ENCODE data around the gene SYTL3. TPM values are rescaled to one million over a fixed set of nuclear protein-coding genes. Genes with fewer than 3 reads are reported as not detected.
"Not testable (repeated sequence)": the region's sequence is repeated elsewhere in the genome, so short reads cannot be mapped to it uniquely, and the experiment has no call there.

Gene SYTL3
- polyA plus RNA-seq, 1 of the 3 experiments (the other 2 are of a cell fraction): 2.3 TPM

DNA sequence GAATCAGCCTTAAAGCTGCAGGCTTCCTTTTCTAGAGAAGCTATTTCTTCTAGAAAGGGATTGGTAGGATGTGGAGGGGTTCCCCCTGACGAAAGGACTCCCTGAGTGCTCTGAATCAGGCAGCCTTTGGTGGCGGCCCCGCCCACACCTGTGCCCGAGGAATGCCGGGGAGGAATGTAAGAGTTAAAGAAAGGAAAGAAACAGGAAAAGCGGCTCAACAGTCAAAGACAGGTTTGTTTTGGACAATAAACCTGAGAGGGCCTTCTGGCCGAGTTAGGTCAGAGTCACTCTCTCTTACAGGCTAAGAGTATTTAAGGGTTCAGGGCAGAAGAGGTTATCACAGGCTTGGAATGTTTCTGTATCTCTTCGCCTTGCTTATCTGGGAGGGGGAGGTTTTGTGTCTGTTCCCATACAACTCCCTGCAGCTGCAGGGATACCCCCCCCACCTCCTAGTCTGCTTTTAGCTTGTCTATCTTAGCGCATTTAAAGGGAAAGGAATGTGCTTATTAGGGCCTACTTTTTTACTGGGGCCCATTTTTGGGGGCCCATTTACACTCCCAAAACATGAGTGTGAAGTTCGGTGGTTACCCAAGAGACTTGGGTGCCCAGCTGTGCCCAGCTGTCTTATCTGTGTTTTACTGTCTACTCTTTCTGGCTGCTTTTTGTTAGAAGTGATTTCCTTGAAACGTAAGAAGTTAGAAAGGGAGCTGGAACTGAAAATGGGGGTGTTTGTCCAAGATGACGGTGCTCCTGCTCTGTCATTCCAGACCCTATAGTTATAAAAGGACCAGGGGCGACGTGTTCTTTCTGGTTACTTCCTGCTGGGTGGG is 38.1 kb upstream of the SYTL3 start:
- Histone ChIP-seq H3F3A (replicated peaks; ENCODE audit: insufficient read depth) (no peaks in the 10 kb centered on the region), H3K9ac (no peak overlapping the region), H3K4me3 (ENCODE audit: low read depth in 2 of 2, low read length in 1 of 2) (no peak overlapping the region), H3K36me3 (replicated peaks in 1 of 2; ENCODE audit: control insufficient read depth in 1 of 2, insufficient read depth in 2 of 2, low read length in 1 of 2) (peaks cover 51 to 54% of the 10 kb centered on the region in 2 experiments), H4K20me1 (ENCODE audit: insufficient read depth) (no peaks in the 10 kb centered on the region), H3K9me2 (no peaks in the 10 kb centered on the region), H3K27ac (ENCODE audit: low read depth in 2 of 2, low read length in 1 of 2) (peak overlapping the region in 1 of 2 experiments; percentile 55; a peak in 1 of 4 replicates), H3K4me2 (no peak overlapping the region), H2AFZ (ENCODE audit: low read depth) (no peak overlapping the region), H3K79me2 (ENCODE audit: insufficient read depth) (no peaks in the 10 kb centered on the region; the same call in 1 of the 2 replicates), H3K9me3 (peaks cover 4% of the 10 kb centered on the region; the same call in 1 of the 2 replicates), H3K4me1 (ENCODE audit: control insufficient read depth in 1 of 2, insufficient read depth in 2 of 2, low read depth in 1 of 2, low read length in 1 of 2) (peaks cover 0 to 14% of the 10 kb centered on the region in 2 experiments; a peak in 2 of 4 replicates), H3K27me3 (ENCODE audit: insufficient read depth) (no peaks in the 10 kb centered on the region)
- TF ChIP-seq NRF1 (IDR thresholded peaks at IDR 0.05; ENCODE audit: low read depth, low read length): no peak
- ChIA-PET CTCF (interaction anchor here (1.4 to 1.7 kb wide), 3 partner anchors 92 to 398 kb away, joined by 4 to 6 read pairs (median 4); no protein-coding TSS in a partner anchor), POLR2A (interaction anchor here (2.0 kb wide), 1 partner anchor 9 kb away, joined by 8 read pairs; no protein-coding TSS in a partner anchor)
- WGBS (ENCODE audit: low lambda C conversion rate): 94% methylated on average over 14 of the region's 14 CpGs
- DNase-seq: no peak

DNA sequence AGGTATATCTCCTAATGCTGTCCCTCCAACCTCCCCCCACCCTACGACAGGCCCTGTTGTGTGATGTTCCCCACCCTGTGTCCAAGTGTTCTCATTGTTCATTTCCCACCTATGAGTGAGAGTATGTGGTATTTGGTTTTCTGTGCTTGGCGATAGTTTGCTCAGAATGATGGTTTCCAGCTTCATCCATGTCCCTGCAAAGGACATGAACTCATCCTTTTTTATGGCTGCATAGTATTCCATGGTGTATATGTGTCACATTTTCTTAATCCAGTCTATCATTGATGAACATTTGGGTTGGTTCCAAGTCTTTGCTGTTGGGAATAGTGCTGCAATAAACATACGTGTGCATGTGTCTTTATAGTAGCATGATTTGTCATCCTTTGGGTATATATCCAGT is 35.2 kb upstream of the SYTL3 start:
- 97% methylated on average over 3 of the region's 3 CpGs for WGBS (ENCODE audit: low lambda C conversion rate)
- H3K9ac ChIP-seq; H3K4me2 ChIP-seq; H2AFZ ChIP-seq (ENCODE audit: low read depth); DNase-seq; H3K9me3 ChIP-seq; H3K27me3 ChIP-seq (ENCODE audit: insufficient read depth); H3K9me2 ChIP-seq; CTCF ChIA-PET; H3K27ac ChIP-seq (ENCODE audit: low read depth in 2 of 2, low read length in 1 of 2); H4K20me1 ChIP-seq (ENCODE audit: insufficient read depth); H3F3A ChIP-seq (replicated peaks; ENCODE audit: insufficient read depth); POLR2A ChIA-PET; H3K4me3 ChIP-seq (ENCODE audit: low read depth in 2 of 2, low read length in 1 of 2); H3K79me2 ChIP-seq (ENCODE audit: insufficient read depth): not testable (repeated sequence)
- Histone ChIP-seq H3K36me3 (replicated peaks in 1 of 2; ENCODE audit: control insufficient read depth in 1 of 2, insufficient read depth in 2 of 2, low read length in 1 of 2) (peaks cover 31 to 45% of the 10 kb centered on the region in 2 experiments), H3K4me1 (ENCODE audit: control insufficient read depth in 1 of 2, insufficient read depth in 2 of 2, low read depth in 1 of 2, low read length in 1 of 2) (peaks cover 0 to 14% of the 10 kb centered on the region in 2 experiments; a peak in 2 of 4 replicates)

GRCh38 chr6:158618289-158618688 is 31.6 kb upstream of the SYTL3 start:
- peaks cover 0 to 31% of the 10 kb centered on the region in 2 experiments; a peak in 2 of 4 replicates for H3K4me1 ChIP-seq (ENCODE audit: control insufficient read depth in 1 of 2, insufficient read depth in 2 of 2, low read depth in 1 of 2, low read length in 1 of 2)
- H3K27me3 ChIP-seq (ENCODE audit: insufficient read depth); H3K27ac ChIP-seq (ENCODE audit: low read depth in 2 of 2, low read length in 1 of 2); H2AFZ ChIP-seq (ENCODE audit: low read depth); POLR2A ChIA-PET; DNase-seq; H4K20me1 ChIP-seq (ENCODE audit: insufficient read depth); H3K79me2 ChIP-seq (ENCODE audit: insufficient read depth); H3K4me3 ChIP-seq (ENCODE audit: low read depth in 2 of 2, low read length in 1 of 2); H3K9me2 ChIP-seq; H3F3A ChIP-seq (replicated peaks; ENCODE audit: insufficient read depth); H3K9ac ChIP-seq; H3K4me2 ChIP-seq; H3K9me3 ChIP-seq: not testable (repeated sequence)
- peaks cover 27 to 28% of the 10 kb centered on the region in 2 experiments for H3K36me3 ChIP-seq (replicated peaks in 1 of 2; ENCODE audit: control insufficient read depth in 1 of 2, insufficient read depth in 2 of 2, low read length in 1 of 2)
- WGBS (ENCODE audit: low lambda C conversion rate): 90% methylated on average over 3 of the region's 3 CpGs
- CTCF ChIA-PET: interaction anchor here (1.1 kb wide), 1 partner anchor 72 kb away, joined by 3 read pairs; no protein-coding TSS in a partner anchor
